GM19240 (cell line): ENCODE data around the gene LCLAT1.

Source experiments
- DNase-seq: peaks from one replicate; pipeline ENCODE4 v3.0.0; 2011; ENCODE audit warnings: low spot score; ENCODE audit not compliant: insufficient read length

Gene LCLAT1

GRCh38 chr2:30514134-30514847 lies 67.2 kb downstream of the LCLAT1 start:
- DNase-seq = no peak

- DNase-seq = no peak
Measured at GRCh38 chr2:30514848-30515435, 67.9 kb downstream of the LCLAT1 start.

GRCh38 chr2:30516166-30516565 lies 69.1 kb downstream of the LCLAT1 start:
- no peak for DNase-seq

- DNase-seq = no peak
Measured at GRCh38 chr2:30519796-30520195, 72.8 kb downstream of the LCLAT1 start.

DNA sequence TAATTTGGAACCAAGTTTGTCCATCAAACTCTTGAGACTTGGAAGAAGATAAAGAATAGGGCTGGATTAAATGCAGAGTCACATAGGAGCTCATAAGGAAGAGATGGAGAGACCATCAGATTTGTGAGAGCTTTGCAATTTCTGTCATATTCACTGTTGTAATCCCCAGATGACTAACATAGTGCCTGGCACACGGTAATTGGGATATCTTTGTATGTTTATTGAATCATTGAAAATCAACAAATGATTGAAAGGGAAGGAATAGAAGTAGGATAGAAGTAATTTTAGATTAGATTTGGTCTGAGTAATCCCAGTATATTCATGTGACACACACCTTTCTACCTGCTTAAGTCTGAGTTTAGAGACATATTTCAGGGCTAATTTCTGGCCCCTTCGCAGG lies 75.4 kb downstream of the LCLAT1 start:
- DNase-seq = no peak

GRCh38 chr2:30527411-30527810 lies 80.4 kb downstream of the LCLAT1 start:
- no peak for DNase-seq

DNA sequence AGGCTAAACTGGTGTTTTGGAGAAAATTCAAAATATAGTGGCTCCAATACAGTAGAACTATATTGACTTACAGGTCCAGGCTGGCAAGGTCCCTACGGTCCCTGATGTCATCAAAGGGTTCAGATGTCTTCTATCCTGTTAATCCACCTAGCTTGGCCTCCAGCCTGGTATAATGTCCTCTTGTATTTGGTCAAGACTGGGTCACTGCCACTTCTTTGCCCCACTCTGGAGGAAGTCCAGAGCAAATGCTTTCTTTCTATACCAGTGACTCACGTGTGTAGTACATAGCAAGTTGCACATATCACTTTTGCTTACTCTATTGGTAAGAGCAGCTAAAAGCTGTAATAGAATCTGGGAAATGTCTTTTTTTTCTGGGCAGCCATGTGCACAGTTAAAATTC lies 80.8 kb downstream of the LCLAT1 start:
- DNase-seq = no peak

DNA sequence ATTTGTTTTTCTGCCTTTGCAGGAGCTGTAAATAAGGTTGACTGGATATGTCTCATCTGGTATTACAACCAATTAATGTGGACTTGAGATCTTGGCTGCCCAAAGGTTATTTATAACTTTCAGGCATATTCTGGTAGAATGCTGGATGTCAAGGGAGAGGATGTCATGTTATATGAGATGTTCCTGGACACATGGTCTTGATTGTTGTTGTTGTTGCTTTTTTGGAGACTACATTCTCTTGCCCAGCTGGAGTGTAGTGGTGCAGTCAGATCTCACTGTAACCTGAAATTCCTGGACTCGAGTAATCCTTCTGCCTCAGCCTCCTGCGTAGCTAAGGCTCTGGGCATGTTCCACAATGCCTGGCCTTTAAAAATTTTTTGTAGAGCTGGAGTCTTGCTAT lies 83.3 kb downstream of the LCLAT1 start:
- no peak for DNase-seq

DNA sequence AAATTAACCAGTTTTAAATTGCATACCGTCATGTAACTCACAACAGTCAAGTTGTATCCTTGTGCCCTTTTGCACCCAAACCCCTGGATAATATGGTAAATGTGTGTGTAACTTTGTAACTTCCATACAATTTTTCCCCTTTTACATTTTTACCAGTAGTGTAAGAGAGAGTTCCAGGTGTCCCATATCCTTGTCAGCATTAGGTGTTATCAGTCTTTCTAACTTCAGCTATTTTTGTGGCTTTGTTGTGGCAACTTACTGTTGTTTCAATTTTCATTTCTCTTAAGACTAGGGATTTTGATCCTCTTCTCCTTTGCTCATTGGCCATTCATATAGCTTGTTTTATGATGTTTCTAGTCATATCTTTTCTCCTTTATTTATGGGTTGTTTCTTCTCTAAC lies 94.6 kb downstream of the LCLAT1 start:
- no peak for DNase-seq

DNA sequence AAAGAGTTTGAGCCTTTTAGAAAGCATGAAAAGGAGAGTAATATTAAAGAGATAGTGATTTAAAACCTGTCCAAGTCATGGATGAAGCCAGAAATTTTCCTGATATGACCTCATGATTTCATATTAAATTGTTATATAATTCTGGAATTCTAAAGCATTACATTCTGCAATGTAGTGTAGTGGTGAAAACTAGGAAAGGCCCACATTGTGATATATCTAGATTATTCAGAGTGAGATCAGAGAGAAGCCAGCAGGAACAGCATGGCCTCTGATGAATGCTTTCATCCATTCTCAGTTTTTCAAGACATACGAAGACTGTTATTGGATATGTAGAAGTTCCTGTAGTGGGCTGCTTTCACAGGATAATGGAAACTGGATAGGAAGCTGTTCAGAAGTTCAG lies 98.8 kb downstream of the LCLAT1 start:
- no peak for DNase-seq

- DNase-seq = no peak
Measured at GRCh38 chr2:30548386-30548785, 101.3 kb downstream of the LCLAT1 start.

DNA sequence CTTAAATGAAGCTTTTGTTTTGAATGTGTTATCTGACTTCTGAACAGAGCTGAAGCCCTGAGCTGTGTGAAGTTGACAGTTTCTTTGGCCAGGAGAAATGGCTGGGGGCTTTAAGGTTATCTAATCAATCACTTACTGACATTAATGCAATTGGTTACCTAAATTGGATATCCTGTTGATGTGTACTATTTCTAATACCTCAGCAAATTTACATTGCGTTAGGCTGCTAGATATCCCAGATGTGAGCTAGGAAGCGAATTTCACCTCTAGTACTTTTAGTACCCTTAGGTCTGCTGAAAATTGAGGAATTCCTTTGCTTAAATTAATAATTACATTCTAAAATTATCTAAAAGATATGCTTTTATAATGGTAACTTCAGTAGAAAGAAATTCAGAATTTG lies 102.0 kb downstream of the LCLAT1 start:
- no peak for DNase-seq

GRCh38 chr2:30559544-30560275 lies 112.7 kb downstream of the LCLAT1 start:
- DNase-seq = no peak

GRCh38 chr2:30561349-30561748 lies 114.3 kb downstream of the LCLAT1 start:
- DNase-seq = no peak

GRCh38 chr2:30565851-30566358 lies 118.9 kb downstream of the LCLAT1 start:
- DNase-seq = no peak

- DNase-seq = no peak
Measured at GRCh38 chr2:30566631-30567030, 119.6 kb downstream of the LCLAT1 start.

DNA sequence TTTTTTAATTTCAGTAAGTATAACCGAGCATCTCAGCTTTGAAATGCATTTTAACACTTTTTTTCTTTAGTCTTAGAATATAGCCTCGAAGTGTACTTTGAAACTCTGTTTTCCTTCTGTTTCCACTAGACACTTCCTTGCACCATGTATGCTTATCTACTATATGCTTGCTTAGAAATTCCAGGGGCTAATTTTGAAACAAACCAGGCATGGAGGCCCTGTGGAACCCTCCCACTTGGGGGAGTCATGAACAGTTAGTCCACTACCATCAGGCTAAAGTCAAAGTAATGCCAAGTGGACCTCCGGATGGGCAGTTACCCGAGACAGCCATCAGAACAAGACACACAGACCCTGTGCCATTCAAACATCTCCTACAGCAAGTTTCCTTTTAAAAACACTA lies 120.3 kb downstream of the LCLAT1 start:
- no peak for DNase-seq

DNA sequence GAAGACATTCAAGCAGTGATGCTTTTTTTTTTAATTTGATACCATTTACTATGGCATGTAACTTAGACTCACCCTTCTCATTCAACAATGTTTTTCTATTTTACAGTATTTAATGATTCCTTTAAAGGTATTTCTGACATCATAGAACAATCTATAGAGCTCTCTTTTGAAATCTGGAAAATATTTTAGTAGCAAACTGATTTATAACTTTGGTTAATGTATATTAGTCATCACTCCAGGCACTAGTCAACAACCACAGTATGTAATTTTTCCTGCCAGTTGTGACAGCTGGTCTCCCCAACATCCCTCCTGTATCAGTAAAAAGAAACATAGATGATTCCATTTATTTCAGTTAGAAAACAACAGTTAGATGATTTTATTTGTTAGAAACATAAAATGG lies 122.9 kb downstream of the LCLAT1 start:
- DNase-seq = no peak

- DNase-seq = no peak
Measured at GRCh38 chr2:30577151-30577550, 130.1 kb downstream of the LCLAT1 start.

GRCh38 chr2:30580391-30580790 lies 133.3 kb downstream of the LCLAT1 start:
- DNase-seq = no peak

DNA sequence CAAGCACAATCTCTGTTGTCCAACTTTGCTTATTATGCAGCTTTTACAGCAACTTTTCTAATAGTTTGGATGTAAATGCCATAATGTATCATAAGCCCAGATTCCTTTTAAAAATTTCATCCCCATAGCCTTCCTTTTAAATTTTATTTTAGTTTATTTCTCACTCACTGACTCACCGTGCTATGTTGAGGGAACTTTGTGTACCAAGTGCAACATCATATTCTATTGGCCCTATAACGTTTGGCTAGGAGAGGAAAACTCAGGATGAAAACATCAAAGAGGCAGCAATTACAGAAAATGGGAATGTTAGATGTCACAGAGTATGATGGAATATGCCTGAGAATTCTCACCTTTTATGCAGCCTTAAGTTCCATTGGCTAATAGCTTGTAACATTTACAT lies 135.5 kb downstream of the LCLAT1 start:
- no peak for DNase-seq

DNA sequence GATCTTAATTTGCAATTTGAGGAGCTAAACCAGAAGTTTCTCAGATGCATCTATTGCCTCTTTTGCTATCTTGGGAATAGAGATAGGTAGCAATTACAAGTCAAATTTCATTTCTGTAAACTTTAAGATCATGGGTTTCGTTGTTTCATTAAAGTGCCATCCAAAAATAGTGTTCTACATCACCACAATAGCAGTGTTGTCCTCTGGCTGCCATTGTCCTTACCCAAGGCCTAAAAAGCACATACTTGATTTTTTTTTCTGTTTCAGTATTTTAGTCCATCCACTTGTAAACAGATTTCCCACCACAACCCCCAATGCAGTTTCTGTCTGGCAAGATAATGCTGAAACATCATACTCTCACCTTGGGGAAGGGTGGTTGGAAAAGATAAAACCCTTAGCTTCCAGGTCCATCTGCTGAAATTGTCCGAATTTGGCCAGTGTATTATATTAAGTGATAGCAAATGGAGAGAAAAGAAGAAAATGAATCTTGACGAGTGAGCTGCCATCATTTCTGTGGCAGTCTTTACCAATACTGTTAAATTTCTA lies 136.2 kb downstream of the LCLAT1 start:
- no peak for DNase-seq
